Ecto neural progenitor cell (in vitro differentiated cells): ENCODE data around the gene SMARCB1.

Experiments
- DNase-seq: peaks from one replicate; pipeline ENCODE4 v3.0.0-alpha.2; 2018; ENCODE audit warnings: low spot score

SMARCB1 gene

DNA sequence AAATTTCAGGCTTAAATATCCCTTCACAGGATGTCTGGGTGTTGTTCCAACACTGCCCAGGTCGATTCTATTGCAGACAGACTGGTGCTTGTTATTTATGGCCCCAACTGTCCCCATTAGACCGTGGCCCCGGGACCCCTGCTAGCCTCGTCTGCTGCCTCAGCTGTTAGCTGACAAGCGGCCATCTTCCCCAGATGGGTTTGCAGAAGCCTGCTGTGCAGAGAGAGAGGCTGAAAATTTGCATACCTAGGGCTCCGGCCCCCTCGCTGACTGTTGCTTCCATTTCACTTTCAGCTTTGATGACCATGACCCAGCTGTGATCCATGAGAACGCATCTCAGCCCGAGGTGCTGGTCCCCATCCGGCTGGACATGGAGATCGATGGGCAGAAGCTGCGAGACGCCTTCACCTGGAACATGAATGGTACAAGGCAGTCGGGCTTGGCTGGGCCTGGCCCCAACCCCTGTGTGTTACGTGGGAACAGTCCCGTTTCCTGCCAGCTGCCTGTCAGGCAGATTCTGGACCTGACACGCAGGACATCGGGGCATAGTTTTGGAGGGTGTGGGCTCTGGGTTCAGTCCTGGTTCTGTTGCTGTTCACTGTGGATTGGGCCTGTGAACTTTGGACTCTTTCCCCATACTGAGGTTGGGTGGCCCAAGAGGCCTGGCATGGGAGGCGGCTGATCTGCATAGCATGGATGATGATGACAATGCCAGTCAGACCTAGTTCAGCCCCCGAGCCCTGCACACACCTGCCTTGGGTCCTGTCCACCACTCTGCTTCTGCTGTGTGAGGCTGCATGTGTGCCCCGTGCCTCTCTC, 16.4 kb downstream of the SMARCB1 start:
- DNase-seq: no peak

DNA sequence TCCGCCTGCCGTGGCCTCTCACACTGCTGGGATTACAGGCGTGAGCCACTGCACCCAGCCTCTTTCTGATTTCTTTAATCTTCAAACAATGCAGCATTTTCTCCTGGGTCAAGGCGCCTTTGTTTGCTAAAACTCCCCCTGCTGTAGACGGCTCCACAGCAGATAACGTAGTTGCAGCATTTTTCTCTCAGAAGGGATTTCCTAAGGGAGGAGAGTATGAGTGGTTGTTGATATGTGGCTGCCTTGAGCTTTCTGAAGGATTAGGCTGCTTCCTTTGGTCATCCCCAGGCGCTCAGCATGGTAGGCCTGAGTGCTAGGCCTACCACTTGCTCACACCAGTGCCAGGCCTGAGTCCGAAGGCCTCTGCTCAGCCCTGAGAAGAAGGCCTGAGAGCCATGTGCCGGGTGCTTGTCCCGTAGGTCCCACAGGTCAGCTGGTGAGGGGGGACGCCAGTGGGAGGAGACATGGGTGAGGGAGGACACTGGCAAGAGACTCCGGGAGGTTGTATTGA, 18.1 kb downstream of the SMARCB1 start:
- DNase-seq: no peak

DNA sequence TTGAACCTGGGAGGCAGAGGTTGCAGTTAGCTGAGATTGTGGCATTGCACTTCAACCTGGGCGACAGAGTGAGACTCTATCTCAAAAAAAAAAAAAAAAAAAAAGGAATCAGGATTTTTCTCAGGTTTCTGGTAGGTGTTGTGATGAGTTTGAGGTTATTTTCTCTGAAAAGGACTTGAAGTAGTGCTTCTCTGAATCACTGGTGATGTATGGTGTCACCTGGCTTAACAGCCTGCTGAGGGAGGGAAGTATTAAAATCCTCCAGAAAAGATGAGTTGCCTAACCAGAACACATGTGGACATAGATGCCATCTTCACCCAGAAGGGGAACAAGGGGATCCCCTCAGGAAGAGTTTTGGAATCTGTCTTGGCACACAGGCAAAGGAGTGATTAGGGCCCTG, 20.1 kb downstream of the SMARCB1 start:
- no peak for DNase-seq

DNA sequence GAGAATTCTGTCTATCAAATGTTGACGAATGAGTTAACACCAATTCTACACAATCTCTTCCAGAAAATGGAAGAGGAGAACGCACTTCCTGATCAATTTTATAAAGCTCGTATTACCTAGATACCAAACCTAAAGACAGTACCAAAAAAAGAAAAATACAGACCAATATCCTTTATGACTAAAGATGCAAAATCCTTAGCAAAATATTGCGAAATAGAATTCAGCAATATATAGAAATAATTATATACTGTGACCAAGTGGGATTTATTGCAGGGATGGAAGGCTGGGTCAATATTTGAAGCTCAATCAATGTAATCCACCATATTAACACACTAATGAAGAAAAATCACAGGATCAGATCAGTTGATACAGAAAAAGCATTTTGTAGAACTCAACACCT, 25.6 kb downstream of the SMARCB1 start:
- DNase-seq: no peak

DNA sequence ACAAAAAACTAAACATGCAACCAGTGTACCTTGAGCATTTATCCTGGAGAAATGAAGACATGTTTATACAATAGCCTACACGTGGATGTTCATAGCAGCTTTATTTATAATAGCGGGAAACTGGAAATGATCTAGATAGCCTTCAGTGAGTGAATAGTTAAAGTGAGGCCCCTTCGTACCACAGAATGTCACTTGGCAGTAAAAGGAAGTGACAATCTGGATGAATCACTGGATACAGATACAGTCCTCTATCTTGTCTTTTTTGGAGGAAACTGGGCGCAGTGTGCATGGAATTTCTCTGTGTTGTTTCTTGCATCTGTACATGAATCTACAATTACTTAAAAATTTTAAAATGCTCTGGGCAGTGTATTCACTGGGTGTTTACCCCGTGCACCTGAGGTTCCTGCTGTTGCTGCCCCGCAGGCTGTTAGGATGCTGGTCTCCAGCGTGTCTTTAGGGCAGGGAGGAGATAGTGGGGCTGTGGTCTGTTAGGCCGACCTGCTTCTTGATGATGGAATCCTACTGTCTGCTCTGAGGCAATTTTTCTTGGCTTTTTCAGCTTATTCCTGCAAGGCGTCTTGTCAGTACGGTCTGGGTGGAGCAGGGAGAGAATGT, 28.9 kb downstream of the SMARCB1 start:
- no peak for DNase-seq

DNA sequence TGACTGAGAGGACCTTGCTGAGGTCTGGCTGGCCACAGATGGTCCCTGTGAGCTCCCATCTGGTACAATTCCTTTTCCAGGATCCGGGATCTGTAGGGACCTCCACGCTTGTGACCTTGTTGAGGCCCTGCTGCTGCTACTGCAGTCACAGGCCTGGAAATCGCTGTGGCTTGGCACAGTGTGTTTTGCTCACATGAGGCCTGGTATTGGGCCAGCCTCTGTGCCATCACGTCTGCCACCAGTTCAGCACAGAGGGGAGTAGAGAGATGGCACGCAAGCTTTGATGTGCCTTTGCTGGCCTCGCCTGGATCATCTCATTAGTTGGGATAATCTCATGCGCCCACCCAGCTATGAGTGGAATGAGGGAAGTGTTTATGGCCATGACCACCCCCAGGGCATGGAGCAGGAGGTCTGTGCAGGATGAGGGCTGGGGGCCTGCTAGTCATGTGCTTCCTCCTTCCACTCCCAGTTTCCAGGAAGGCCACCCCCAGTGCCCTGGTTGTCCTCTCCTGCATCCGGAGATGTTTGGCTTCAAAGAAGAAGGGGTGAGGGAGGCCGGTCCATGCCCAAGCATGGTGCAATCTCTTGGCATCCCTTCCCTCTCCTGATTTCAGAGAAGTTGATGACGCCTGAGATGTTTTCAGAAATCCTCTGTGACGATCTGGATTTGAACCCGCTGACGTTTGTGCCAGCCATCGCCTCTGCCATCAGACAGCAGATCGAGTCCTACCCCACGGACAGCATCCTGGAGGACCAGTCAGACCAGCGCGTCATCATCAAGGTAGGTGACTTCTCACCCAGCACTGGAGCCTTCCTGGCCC, 29.6 kb downstream of the SMARCB1 start:
- DNase-seq: no peak

DNA sequence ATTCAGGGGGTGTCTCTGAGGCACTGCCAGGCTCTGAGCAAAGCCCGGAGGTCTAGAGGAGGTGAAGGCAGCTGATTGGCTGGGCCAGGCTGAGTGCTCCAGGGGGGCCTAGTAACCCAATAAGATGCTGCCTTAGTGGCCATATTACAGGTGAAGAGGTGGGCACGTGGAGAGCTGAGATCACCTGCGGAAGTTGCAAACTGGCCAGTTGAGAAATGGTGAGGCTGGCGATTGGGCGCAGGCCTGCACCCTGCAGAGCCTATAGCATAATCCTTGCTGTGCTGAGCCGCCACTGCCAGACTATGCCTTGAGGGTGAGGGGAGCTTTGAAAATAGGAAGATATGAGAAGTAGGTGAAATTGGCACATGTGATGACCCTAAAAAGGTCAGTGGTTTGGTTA, 30.4 kb downstream of the SMARCB1 start:
- no peak for DNase-seq

DNA sequence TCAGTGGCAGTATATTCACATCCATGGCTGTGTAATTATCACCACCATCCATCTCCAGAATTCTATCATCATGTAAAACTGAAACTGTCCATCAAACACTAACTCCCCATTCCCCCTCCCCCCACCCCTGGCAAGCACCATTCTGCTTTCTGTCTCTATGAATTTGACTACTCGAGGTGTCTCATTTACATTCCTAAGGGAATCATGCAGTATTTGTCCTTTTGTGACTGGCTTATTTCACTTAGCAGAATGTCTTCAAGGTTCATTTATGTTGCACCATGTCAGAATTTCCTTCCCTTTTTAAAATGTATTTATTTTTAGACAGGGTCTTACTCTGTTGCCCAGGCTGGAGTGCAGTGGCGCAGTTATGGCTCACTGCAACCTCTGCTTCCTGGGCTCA, 31.8 kb downstream of the SMARCB1 start:
- DNase-seq: no peak

DNA sequence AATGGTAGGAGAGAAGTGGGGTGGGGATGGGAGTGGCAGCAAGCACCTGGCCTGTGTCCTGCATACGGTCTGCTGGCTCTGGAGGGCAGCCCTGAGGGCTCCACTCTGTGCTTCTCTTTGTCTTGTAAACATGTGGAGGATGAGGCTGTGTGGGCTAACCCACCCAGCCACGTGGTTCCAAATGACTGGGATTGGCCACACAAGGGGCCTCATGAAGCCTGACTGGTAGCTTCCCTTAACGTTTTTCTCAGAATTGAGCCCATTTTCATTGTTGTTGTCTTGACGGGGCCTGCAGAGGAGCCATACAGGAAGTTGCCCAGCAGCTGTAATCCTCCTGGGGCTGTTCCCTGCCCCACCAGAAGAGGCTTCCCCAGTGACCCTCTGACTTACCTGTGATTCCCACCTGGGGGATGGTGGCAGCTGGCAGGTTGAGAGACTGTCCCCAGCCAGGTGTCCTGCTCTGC, 34.0 kb downstream of the SMARCB1 start:
- no peak for DNase-seq

DNA sequence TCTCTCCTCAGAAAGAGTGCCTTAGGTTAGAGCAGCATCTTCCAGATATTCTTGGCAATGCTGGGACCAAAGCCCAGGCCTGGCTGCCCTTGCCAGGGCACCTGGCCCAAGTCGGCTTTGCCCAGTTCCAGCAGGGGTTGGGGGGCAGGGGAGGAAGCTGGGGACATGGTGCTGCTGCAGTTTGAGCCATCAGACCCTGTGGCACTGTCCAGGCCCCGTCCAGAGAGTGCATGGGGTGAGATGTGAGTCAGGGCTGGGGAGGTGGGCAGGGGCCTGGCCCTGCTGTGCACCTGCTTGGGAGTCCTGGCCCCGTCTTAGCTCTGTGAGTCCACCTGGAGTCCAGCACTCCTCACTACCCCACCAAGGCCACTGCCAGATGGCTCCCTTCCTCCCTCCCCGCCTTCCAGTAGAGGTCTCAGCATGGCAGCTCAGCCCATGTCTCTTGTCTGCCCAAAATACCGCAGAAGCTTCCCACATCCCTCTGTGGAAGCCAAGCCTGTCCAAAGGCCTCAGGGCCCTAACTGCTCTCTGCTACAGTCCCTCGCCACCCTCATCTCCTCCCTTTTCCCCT, 35.4 kb downstream of the SMARCB1 start:
- DNase-seq: no peak

DNA sequence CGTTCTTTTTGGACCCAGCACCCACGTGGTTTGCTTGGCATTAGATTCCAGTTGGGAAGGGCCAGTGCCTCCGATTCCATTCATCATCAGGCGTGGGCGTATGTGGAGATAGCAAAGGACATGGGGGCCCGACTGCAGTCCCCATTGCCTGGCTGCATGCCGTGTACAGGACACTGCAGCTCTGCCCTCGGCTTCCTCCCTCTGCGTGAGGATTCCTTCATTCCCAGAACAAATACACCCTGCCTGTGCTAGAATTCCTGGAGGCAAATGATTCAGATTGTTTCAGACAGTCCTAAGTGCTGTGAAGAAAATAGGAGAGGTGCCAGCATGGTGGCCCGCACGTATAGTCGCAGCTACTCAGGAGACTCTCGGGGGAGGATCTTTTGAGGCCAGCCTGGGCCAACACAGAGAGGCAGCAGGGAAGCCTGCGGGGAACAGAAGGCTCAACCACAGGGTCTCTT, 36.6 kb downstream of the SMARCB1 start:
- no peak for DNase-seq

DNA sequence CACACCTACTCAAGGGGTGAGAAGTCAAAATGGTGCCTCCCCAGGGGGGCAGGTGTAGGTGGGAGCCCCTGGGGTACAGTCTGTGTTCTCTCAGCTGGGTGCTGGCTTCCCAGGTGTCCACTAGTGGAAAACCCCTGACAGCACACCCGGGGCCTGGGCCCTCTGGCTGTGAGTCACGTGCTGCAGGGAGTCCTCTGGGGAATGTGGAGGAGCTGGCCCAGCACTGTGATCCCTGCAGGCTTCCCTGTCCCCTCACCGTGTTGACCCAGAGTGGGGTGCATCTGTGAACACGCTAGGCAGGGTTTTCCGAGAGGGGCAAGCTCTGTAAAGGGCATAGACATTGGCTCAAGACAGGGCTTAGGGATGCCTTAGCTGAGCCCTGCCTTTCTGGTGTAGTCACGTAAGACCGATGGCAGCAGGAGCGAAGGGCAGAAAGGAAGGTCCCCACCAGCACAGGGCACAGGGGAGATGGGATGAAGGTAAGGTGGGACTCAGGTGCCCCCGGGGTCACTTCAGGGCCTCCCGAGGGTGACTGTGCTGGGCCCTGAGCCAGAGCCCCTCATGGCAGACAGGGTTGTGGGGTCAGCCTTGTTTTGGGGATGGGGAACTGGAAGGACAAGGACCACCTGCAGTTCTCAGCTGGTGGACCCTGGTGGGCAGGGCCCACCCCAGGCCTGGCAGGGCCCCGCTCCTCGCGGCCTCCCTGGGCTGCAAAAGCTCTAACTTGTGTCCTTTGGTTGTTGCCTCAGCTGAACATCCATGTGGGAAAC, 37.9 kb downstream of the SMARCB1 start:
- DNase-seq: no peak

DNA sequence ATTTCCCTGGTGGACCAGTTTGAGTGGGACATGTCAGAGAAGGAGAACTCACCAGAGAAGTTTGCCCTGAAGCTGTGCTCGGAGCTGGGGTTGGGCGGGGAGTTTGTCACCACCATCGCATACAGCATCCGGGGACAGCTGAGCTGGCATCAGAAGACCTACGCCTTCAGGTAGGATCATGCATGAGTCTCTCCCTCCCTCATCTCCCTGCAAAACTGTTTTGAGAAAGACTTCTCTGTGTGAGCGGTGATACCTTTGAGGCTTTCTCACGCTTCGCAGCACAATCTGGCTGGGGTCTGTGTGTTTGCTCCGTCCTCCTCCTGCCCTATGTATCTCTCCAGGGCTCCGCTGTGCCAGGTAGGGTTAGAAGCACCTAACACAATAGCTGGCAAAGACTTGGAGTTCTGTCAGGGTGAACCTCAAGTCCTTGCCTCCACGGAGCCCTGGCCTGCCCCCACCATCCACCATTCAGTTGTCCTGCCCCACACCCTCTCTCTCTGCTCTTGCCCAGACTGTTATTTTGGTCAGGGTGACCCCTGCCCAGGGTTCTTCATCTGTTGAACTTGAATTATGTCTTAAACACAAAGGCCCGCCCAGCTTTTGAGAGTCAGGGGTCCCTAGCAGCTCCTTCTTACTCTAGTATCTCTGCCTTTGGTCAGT, 38.6 kb downstream of the SMARCB1 start:
- no peak for DNase-seq

DNA sequence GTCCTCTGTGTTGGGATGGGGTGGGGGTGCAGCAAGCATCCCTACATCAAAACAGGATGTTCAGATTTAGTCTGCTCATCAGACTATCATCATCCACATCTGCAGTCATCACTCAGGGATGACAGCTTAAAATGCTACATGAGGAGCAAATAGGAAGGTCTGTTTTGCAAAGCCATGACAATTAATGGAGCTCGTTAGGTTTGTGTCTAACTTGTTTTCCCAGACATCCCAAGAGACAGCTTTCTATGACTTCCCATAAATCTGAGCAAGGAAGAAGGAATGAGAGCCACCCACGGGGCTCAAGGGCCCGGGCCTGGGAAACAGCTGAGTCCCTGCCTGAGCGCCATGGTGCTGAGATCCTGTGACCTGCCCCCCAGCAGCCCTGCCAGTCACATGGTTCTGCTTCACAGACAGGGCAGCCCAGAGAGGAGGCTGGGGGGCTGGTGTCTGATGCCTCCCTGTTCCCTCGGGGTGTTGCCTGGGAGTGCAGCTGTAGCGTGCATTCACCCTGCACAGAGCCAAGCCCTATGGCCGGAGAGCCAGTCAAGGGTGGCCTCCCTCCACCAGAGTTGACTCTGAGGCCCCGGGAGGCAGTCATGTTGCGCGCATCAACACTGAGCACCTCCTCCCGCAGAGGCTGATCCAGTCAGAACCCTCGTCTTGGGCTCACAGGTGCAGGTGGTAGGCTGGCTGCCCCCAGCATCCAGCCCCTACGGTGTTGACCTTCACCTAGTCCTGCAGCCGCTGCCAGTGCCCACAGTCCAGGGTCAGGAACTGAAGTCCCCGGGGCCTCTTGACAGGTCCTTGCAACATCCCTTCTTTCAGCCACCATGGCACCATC, 40.0 kb downstream of the SMARCB1 start:
- DNase-seq: no peak

DNA sequence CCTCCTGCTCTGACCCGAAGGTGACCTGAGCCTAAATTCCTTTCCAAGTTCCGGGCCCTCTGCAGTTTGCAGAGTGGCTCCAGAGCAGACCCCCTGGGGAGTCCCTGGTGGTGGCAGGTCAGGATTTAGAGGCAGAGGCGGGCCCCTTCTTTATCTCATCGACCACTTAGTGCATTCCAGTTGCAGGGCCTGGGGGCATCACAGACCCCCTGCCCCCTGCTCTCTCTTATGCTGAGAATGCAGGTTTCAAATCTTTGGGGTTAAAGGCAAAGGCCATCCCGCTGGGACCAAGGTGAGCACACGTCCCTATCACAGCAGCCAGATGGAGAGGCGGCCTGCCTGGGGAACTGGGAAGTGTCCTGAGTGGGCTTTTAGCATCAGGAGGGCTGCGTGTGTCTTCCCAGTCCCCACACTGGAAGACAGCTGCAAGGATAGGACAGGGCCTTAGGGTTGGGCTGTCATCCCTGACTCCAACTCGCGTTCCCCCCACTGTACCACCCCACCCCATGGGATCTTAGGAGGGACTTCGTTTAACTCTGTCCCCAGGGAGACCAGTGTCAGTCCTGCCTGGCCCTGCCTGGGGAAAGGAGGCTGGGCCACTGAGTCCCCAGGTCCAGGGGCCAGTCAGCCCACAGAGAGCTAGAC, 40.7 kb downstream of the SMARCB1 start:
- DNase-seq: no peak

DNA sequence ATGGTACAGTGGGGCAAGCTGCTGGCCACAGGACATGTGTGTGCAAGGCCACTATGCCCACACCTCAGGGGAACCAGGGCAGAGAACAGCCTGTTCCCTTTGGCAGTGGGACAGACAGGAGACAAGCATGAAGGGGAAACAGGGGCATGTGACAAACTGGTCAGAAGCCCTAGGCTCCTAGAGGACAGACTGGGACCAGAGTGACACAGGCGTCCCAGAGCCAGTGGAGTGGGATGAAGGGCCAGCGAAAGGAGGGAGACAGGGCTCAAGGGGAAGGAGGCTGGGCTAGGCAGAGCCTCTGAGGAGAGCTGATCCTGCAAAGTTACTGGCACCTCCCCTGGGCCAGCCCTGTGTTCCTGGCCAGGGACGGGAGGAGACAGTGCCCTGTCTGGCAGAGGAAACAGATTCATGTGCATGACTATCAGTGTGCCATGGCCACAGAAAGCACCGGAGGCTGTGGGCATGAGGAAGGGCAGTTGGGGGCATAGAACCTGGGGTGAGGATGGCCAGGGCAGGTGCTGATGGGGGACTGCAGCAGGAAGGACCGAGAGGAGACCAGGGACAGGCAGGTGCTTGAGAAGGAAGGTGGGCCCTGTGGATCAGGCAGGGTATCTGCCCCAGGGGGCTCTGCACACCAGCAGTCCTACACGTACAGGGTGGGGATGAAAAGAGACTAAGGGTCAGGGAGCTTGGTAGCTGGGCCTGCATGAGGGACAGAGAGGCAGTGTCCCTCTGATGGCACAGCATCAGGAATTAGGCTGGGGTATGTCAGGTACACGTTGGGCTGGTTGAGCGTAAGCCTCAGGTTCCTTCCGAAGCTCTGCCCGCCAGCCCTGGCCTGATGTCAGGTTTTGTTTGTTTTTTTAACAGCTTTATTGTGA, 42.3 kb downstream of the SMARCB1 start:
- DNase-seq: no peak

DNA sequence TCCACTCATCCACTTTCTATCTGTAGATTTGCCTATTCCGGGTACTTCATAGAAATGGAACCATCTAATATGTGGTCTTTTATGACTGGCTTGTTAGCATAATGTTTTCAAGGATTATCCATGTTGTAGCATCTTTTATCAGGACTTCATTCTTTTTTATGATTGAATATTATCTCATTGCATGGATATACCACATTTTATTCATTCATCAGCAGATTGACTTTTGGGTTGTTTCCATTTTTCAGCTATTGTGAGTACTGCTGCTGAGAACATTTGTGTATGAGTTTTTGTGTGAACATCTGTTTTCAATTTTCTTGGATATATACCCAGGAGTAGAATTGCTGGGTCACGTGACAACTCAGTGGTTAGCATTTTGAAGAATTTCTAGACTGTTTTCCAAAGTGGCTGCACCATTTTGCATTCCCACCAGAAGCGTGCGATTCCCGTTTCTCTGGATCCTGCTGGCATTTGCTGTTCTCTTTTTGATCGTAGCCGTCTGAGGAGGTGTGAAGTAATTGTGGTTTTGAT, 43.1 kb downstream of the SMARCB1 start:
- no peak for DNase-seq

DNA sequence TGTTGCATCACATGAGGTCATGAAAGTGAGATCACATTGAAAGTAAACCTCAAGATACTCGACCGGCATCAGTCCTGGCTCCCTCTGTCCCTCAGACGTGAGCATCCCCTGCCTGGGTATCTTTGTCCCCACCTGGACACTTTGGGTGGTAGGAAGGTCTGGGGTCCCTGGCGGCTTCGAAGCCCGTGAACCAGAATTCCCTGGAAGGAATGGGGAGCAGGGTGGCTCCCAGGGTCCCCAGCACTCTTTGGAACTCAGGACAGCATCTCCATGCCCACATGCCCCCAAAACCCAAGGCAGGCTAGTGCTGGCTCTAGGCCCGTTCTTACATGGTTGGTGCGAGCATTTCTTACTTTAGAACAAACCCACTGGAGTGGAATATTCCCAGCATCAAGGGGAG, 44.5 kb downstream of the SMARCB1 start:
- DNase-seq: no peak
